ENCODE data around the gene ANO6.
"Not testable (repeated sequence)": the region's sequence is repeated elsewhere in the genome, so short reads cannot be mapped to it uniquely, and the experiment has no call there.

Gene ANO6

DNA sequence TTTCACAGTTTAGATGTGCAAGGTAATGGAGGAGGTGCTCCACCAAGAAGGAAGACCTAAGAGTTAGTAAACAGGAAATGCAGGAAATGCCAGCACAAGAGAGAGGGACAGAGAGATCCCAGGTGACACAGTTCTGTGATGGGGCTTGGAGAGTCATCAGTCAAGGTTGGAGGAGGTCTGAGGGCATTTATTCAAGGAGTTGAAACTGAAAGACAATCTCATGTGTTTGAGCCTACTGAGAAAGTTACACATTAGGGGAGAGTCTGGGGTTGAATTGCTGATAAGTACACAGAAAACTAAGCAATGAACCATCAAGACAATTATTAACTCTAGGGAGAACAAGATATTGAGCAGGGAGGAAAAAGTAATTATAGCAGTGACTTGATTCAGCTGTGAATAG lies 138.5 kb downstream of the ANO6 start:
- no peak for DNase-seq

DNA sequence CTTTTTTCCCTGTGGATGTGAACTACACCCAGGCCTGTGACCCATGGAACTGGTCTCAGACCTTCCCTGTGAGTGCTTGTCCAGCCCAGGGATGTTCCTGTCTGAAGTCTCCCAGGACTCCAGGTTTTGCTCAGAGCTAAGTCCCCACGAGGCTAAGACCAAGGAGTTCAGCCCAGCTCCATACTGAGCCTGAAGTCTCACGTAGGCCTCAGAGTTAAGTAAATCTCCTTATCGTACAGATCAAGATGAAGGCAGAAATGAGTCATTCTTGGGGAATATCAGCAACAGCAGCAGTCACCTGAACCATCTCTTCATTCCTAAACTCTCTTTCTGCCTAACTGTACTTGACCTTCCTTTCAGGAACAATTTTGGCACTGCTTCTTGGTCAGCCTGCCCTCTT lies 139.8 kb downstream of the ANO6 start:
- DNase-seq: no peak

GRCh38 chr12:45356822-45357538 lies 141.1 kb downstream of the ANO6 start:
- no peak for DNase-seq

DNA sequence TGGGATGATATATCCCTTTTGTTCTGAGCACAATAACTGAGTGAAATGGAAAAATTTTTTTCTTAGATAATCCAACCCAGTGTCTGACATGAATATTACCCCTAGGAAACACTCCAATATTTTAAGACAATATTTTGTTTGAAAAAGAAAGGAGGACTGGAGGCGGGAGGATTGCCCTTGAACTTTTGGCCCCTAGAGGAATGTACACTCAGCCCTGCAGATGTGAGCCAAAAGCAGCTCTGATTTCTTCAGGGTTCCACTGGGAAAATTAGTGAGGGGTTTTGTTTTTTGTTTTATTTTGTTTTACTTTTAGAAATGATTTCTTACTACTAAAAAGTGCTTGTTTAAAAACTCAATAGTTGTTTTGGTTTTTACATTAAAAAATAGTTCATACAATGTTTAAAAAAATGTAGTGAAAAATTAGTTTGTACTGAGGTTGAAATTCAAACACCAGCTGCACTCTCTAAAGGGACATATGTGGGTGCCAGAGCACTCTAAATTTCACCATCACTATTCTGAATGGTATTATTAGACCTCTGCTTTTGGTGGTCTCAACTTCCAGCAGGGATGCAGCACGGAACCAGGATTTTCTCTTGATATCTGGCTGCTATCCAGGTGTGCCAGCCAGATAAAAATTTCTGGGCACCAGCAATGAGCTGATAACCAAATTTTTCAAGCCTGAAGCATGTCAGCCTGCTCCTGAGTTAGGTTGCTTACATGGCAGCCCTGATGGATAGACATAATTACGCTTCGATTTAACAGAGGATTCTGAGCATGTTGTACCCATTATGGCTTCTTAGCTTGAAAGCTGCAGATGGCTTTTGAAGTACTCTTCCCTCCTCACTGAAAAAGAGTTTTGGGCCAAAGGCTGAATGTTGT lies 141.9 kb downstream of the ANO6 start:
- no peak for DNase-seq

DNA sequence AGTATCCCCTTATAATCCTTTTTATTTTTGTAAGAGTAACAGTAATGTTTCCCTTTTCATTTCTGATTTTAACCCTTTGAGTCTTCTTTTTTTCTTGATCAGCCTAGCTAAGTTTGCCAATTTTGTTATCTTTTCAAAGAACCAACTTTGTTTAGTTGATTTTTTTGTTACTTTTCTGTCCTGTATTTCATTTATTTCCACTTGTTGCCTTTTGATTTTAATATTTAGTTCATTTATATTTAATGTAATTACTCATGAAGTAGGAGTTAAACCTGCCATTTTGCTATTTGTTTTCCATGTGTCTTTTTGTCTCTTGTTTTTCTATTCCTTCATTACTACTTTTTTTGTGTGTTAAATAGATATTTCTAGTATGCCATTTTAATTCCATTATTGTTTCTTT lies 146.4 kb downstream of the ANO6 start:
- DNase-seq: no peak

DNA sequence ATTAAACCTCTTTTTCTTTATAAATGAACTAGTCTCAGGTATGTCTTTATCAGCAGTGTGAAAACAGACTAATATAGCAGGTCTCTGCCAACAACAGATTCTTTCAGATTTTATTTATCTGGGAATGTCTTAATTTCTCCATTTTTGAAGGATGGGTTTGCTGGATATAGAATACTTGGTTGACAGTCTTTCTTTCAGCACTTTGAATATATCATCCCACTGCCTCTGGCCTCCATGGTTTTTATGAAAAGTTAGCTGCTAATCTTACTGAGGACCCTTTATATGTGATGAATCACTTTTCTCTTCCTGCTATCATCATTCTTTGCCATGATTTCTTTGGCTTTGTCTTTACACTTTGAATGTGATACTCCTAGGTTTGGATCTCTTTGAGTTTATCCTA lies 148.0 kb downstream of the ANO6 start:
- DNase-seq: no peak

- DNase-seq: no peak
These were observed 153.1 kb downstream of the ANO6 start for GRCh38 chr12:45368841-45369489.

GRCh38 chr12:45377815-45378214 lies 161.9 kb downstream of the ANO6 start:
- no peak for DNase-seq

- DNase-seq: no peak
These were observed 163.4 kb downstream of the ANO6 start for GRCh38 chr12:45379261-45379660.

GRCh38 chr12:45381351-45381750 lies 165.5 kb downstream of the ANO6 start:
- no peak for DNase-seq

DNA sequence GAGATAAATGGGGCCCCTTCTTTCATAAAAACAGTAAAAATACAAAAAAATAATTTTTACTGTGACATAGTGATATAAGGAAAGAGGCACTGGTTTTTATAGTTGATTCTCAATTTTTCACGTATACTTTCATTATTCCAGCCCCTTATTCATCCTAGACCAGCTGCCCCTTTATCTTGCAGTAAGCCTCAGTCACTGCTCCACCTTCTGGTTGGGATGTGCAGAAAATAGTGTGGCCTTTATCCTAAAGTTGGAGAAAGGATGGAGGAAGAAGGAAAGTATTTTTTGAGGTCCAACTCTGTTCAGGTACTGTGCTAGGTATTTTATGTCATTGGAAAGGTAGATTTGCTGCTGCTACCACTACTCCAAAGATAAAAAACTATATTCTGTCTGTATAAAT lies 172.7 kb downstream of the ANO6 start:
- no peak for DNase-seq

- DNase-seq: no peak
These were observed 173.5 kb downstream of the ANO6 start for GRCh38 chr12:45389426-45389825.

DNA sequence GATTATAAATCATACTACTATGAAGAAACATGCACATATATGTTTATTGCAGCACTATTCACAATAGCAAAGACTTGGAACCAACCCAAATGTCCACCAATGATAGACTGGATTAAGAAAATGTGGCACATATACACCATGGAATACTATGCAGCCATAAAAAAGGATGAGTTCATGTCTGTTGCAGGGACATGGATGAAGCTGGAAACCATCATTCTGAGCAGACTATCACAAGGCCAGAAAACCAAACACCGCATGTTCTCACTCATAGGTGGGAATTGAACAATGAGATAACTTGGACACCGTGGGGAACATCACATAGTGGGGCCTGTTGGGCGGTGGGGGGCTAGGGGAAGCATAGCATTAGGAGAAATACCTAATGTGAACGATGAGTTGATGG lies 181.6 kb downstream of the ANO6 start:
- not testable (repeated sequence) for DNase-seq

GRCh38 chr12:45398552-45398951 lies 182.7 kb downstream of the ANO6 start:
- no peak for DNase-seq

DNA sequence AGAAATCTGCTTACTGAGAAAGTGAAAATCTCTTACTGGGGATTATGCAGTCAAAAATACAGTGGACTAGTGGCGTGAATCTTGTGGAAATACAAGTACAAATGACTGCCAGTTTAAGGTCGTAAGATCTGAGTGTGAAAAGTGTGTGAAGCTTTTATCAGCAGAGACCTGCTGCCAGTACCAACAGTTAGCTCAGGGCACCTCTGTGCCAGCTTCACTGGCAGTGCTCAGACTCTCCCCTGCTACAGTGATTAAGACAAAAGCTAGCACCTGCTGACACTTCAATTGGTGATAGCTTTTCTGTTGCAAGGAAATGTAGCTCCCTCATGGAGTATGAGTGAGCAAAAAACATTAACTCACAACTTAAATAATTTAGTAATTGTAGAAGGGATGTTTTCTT lies 185.1 kb downstream of the ANO6 start:
- no peak for DNase-seq

DNA sequence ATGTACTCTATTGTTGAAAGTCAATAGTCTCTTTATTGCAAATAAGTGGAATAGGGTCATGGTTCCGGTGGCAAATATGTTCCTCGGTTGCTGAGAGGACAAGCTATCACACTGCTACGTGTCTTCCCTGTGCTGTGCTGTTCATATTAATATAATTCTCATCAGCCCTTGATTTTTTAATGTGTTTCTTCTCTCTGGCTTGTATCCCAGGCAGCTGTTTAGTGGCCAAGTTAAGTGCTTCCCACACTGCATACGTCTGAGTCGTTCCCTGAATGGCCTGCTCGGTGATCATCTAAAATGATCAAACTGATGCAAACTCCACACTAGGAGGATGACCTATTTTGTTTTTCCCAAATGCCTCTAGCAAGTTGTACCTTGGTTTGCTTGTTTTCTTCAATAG lies 186.4 kb downstream of the ANO6 start:
- no peak for DNase-seq

DNA sequence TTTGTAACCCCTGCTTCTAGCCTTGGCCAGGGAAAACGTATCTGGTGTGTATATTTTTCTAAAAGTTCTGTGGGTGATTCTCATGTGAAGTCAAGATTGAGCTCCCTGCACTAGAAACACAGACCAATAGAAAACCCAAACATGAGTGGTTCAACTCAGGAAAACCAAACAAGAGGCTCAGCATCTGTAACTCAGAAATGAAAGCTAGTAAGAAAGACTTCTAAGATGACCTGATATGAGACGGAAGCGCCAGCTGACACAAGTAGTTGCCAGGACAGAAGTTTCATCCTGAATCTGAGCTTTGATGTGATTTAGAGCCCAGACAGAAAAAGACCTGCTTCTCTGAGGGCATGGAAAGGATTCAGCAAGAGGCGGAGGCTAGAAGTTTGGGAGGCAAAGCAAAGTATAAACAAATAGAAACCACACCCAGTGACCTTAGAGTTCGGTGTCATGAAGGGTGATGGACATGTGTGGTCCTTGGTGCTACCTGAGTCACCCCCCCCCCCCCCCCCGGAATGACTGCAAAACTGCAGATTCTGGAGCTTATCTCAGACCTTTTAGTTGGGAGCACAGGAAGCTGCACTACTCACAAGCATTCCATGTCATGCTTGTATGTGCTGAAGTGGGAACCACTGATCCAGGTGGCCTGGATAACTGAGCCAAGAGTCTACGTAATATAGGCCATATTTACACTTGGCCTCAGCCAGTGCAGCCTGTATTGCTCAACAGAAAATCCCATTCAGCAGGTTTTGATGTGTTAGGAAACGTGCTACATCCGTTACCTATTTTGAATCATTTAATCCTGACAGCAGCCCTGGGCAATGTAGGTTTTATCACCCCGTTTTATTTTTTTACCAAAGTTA lies 191.3 kb downstream of the ANO6 start:
- DNase-seq: no peak

DNA sequence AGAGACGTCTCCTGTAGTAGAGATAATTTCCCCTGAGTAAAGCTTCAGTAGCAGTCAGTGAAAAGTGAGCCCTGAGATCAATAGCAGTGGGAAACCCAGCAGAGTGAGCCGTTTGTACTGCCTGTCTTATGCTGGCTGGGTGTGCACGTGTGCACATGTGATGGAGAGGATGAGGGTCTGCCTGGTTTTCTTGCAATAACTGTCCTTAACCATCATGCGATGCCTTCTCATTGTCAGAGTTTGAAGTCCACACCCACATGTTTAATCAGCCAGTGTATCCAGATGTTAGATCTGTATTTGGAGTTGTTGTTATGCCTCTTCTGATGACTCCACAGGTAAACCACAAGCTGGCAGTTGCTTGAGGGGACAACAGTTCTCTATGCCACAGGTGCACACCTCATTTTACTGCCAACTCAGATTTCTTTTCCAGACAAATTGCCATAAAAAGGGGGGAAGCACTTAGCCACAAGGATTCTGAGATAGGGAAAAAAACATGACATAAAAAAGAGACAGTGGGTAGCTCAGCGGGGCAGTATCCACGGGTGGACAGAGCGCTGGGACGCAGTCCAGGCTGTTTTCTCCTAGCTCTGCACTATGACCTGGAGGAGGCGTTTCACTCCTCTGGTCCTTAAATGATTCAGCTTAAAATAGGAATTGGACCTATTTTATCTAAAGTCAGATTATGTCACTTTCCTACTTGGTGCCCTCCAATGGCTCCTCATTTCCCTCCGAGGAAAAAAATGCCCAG lies 192.3 kb downstream of the ANO6 start:
- DNase-seq: no peak

DNA sequence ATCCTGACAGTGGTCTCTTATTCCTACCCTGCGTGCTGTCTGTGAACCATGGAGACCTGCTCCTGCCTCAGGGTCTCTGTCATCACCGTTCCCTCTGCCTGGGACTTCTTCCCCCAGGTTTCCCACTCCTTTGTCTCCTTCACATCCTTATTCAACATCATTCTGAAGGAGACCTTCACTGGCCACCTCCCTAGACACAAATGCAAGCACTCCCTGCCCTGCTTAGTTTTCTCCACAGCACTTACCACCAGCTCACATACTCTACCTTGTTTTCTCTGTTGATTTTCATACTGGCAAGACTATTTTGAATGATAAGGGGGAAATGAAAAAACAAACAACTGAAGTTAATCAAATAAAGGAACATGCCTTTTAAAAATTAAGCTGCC lies 192.8 kb downstream of the ANO6 start:
- no peak for DNase-seq

- DNase-seq: no peak
These were observed 194.1 kb downstream of the ANO6 start for GRCh38 chr12:45409966-45410365.

GRCh38 chr12:45411626-45412025 lies 195.7 kb downstream of the ANO6 start:
- no peak for DNase-seq

DNA sequence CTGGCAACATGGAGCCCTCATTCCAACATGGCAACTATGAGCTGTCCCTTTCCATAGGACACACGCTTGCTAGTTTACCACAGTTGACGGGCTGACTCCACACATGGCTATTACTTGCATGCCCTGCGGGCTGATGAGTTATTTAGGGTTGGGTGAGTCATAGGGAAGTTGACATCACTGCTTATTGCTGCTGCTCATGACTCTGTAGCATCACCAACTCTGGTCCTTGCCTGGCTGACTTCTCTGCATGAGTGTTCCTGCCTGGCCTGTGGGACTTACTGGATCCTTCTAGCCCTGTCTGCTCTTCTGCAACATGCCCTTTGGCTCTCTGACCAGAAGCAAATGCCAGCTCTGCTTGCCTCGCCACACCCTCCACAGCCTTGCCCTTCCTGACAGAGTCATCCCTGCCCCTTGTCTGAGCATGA lies 199.5 kb downstream of the ANO6 start:
- DNase-seq: no peak
